Left colon (tissue), 2 donors: Measurements from ENCODE around the gene CHEK1. TPM values are rescaled to one million over a fixed set of nuclear protein-coding genes. Genes with fewer than 3 reads are reported as not detected.

Experiments used
- ATAC-seq: fragments of 200-7000 bp; cut with Tn5 transposase; one replicate; pipeline ENCODE4 v1.9.1; 2020; ENCODE audit warnings: mild to moderate bottlenecking, moderate library complexity
- DNase-seq, 2 donors: peaks; one replicate each; pipeline ENCODE4 v3.0.0-alpha.2; 2020
- intact Hi-C, 2 donors: fragments of 100-400 bp; cut with DNase I in 1 of 2; cut with micrococcal nuclease in 1 of 2; formaldehyde crosslinking; loops; one replicate each; pipeline versions ENCODE4 v1.11.2 to v1.14.0; 2022; cut with DNase I, micrococcal nuclease
- total RNA-seq, 2 donors: library from RNA; stranded (reverse); fragmentation: NEBNext Ultra II Directional; extraction: Animal tissue kit (Norgen Biotek cat#: 25700); gene quantifications; one replicate each; pipeline ENCODE4 v1.2.1, GENCODE V29; 2021
- donor health status: DM: no; HTN: no; CAD: no.
- donor health status: DM: yes; HTN: yes; CAD: no.

CHEK1 gene
- total RNA-seq, 2 donors from 2014 or later, result 6.6 to 15.0 TPM

DNA sequence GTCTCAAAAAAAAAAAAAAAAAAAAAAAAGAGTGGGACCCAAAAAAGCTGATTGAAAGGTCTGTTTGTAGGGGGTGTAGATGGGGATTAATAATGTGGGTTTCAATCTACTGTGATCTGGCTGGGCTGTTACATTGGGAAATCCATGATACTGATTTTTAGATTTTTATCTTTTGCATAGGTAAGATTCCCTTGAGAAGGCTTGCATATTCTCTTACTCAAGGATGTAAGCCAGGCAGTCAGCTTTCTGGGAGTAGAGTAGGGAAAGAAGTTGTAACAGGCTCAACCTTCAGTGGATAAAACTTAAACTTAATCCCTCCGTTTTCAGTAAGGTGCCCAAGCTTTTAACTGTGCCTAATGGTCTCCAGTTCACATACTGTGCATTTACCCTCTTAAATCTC lies 1.9 kb upstream of the CHEK1 start:
- intact Hi-C loops, result loop anchor here in 1 of 2 donors (10.0 kb wide), 1 partner anchor 262 kb away; the partner anchor contains the start of gene HYLS1
- DNase-seq (no peak), ATAC-seq (no peak)

DNA sequence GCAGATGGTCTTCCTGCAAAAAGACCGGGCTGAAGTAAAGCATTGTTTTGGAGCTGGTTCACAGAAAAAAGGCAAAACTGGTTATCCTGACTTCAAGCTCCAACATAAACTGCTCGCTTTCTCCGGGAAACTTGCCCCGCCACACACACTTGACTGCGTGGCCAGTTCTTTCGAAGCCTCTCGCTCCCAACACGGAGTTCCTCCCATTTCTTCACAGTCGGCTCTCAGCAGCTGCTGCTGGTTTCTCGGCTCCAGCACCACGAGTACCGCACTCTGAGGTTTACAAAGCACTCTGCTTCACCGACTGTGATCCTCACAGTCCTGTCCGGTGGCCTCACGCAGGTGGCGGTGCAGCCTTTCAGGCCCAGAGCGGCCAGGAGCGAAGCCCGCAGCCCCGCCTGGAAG lies 264 bp downstream of the CHEK1 start:
- DNase-seq (no peak), ATAC-seq (no peak)
- intact Hi-C loops, result loop anchor here in 1 of 2 donors (10.0 kb wide), 1 partner anchor 260 kb away; the partner anchor contains the start of gene HYLS1

- peak; percentile 84 to 92 for DNase-seq
These were observed 796 bp downstream of the CHEK1 start for GRCh38 chr11:125625630-125626287.

GRCh38 chr11:125626288-125626950 lies 1.5 kb downstream of the CHEK1 start:
- ATAC-seq (peak; percentile 48), DNase-seq (no peak)
- intact Hi-C loops, result loop anchor here in 1 of 2 donors (10.0 kb wide), 1 partner anchor 258 kb away; the partner anchor contains the start of gene HYLS1

More at GRCh38 chr11:125625630-125626287, 796 bp downstream of the CHEK1 start:
- ATAC-seq, result peak; percentile 89
- intact Hi-C loops, result loop anchor here in 1 of 2 donors (10.0 kb wide), 1 partner anchor 259 kb away; the partner anchor contains the start of gene HYLS1

- DNase-seq (no peak), ATAC-seq (no peak)
- intact Hi-C loops, result loop anchor here in 1 of 2 donors (10.0 kb wide), 1 partner anchor 257 kb away; the partner anchor contains the start of gene HYLS1
These were observed 2.4 kb downstream of the CHEK1 start for GRCh38 chr11:125627236-125627910.

DNA sequence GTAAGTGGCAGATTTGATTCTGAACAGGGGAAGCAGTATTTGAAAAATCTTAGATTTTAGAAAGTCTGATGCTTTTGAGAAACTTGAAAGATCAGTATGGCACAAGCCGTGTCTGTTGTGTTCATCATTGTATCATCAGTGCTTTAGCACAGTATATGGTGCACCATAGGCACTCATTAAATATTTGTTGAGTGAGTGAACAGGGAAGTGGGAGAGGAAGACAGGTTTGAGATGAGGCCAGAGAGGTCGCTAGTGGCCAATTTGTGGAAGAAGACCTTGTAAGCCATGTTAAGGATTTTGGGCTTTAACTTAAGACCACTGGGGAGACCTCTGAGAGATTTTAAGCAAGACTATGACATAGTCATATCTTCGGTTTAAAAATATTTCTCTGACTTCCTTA lies 12.9 kb downstream of the CHEK1 start:
- DNase-seq (no peak), ATAC-seq (peak; percentile 43)
- intact Hi-C loops, result no loop called here

DNA sequence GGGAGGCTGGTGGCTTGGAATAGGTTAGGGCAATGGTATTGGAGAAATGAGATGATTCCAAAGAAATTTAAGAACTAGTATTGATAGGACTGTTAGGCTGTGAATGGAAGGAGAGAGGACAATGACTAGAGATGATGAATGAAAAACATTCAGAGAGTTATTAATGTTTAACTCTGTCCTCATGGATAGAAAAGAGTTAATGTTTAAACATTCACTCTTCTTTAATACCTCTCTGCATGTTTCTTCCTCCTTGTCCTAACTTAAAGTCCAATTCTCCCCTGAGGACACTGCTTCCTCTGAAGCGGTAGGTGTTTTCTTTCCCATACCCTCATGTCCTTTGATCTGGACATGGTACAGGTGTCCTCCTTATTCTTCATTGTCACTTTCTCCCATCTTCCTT lies 13.4 kb downstream of the CHEK1 start:
- DNase-seq, result no peak

GRCh38 chr11:125645871-125646270 lies 20.9 kb downstream of the CHEK1 start:
- DNase-seq (no peak), ATAC-seq (no peak)
- intact Hi-C loops, result no loop called here

More for the DNA sequence above, 13.4 kb downstream of the CHEK1 start:
- intact Hi-C loops, result no loop called here
- ATAC-seq, result peak; percentile 76

DNA sequence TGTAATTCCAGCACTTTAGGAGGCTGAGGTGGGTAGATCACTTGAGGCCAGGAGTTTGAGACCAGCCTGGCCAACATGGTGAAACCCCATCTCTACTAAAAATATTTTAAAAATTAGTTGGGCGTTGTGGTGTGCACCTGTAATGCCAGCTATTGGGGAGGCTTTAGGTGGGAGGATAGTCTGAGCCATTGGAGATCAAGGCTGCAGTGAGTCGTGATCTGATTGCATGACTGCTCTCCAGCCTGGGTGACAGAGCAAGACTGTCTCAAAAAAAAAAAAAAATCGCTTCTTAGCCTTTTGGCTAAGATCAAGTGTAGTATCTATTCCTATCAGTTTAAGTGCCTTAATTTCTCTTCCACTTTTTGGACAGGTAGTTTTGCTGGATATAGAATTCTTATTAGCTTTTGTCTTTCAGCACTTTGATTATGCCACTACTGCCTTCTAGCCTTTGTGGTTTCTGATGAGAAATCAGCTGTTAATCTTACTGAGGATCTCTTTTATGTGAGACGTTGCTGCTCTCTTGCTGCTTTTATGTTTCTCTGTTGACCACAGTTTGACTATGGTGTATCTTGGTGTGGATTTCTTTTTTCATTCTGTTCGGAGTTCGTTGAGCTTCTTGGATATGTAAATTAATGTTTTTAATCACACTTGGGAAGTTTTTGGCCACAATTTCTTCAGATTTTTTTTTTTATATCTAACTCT lies 24.7 kb downstream of the CHEK1 start:
- DNase-seq, result no peak
- intact Hi-C loops, result no loop called here
- ATAC-seq, result no peak

GRCh38 chr11:125662689-125663088 lies 37.7 kb downstream of the CHEK1 start:
- intact Hi-C loops, result no loop called here
- DNase-seq, result no peak
- no peak for ATAC-seq

GRCh38 chr11:125663910-125664309 lies 38.9 kb downstream of the CHEK1 start:
- intact Hi-C loops, result no loop called here
- no peak for ATAC-seq
- no peak for DNase-seq

DNA sequence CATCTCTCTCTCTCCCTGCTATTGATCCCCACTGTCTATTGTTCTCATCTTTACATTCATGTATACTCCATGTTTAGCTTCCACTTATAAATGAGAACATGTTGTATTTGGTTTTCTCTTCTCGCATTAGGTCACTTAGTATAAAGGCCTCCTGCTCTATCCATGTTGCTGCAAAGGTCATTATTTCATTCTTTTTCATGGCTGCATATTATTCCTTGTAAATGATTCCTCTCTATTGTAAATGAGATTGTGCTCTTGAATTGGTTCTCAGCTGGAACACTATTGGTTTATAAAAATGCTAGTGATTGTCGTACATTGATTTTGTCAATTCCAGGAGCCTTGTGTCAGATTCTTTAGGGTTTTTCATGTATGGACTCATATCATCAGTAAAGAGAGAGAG lies 42.2 kb downstream of the CHEK1 start:
- no peak for DNase-seq
- no peak for ATAC-seq
- intact Hi-C loops, result no loop called here

DNA sequence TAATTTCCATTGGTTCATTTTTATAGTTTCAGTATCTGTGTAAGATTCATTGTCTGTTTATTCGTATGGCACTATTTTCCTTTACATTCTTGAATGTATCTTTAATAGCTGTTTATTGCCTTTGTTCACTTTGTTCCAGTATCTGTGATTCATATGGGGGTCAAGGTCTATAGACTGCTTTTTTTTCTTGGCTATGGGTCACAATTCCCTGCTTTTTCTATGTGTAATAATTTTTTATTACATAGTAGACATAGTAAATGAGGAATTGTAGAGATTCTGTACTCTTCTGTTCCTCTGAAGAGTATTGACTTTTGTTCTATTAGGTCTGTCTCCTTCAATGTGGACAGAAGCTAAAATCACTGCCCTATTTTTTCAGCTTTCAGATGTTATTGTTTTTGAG lies 45.2 kb downstream of the CHEK1 start:
- peak; percentile 89 for ATAC-seq
- intact Hi-C loops, result no loop called here

GRCh38 chr11:125671561-125671960 lies 46.6 kb downstream of the CHEK1 start:
- no peak for DNase-seq
- intact Hi-C loops, result no loop called here
- no peak for ATAC-seq

More for the DNA sequence above, 45.2 kb downstream of the CHEK1 start:
- DNase-seq, result no peak

DNA sequence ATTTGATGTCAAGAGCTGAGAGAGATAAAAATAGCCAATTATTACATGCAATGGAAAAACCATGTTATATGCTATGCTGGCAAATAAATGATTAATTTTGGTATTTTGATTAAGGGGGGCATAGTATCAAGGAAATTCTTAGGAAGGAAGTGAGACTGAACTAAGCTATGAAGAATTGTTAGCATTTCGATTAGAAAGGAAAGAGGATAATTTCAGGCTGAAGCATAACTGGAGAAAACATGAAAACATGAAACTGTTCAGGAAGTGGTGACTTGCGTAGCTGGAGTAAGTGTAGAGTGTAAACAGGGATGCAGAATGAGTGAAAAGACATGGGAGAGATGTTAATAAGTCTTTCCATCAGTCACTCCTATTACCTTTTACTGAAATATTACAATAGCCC lies 49.2 kb downstream of the CHEK1 start:
- intact Hi-C loops, result no loop called here
- no peak for ATAC-seq

DNA sequence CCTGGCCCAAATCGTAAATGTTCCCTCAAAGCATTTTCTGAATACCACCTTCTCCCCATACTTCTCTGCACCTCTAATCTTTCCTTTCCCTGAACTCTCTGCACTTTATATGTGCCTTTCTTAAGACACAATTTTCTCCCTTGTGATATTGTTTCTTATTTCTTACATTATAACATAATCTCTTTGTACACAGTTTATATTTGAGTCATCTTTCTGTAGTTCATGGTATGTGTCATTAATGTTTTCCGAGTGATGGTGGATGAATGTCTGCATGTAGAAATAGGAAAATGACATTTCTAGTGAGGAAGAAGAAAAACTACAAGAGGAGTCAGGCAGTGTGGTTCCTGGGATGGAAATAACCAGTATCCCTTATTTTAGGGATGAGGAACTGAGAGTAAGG lies 50.2 kb downstream of the CHEK1 start:
- no peak for DNase-seq
- intact Hi-C loops, result no loop called here
- ATAC-seq, result no peak

More for the DNA sequence above, 49.2 kb downstream of the CHEK1 start:
- DNase-seq, result no peak

GRCh38 chr11:125679397-125679796 lies 54.4 kb downstream of the CHEK1 start:
- no peak for ATAC-seq
- DNase-seq, result no peak
- intact Hi-C loops, result no loop called here

- DNase-seq, result no peak
- intact Hi-C loops, result no loop called here
- no peak for ATAC-seq
These were observed 54.9 kb downstream of the CHEK1 start for GRCh38 chr11:125679837-125680236.

DNA sequence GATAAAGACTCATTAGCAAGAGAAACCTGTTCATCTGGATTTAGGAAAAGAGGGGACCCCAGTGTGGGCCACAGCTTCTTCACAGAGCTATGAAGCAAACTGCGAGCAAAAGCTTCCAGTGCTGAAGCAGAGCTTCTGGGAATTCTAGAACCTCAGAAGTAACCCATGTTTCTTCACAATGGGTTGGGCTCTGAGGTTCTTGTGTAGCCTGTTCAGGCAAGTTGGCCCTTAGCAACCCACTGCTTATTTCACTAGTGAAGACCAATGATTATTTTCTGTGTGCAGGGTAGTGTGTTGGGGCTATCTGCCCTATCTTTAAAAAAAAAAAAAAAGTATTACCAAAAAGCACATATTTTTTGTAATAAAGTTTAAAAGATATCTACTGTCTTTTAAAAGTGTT lies 55.8 kb downstream of the CHEK1 start, which contains the start of gene ACRV1:
Gene ACRV1, minus strand, starts transcription at position 101 of the 400 bp plus-strand sequence. Its CDS starts 67 bp downstream, at position 34.
- intact Hi-C loops, result no loop called here
- ATAC-seq (no peak), DNase-seq (no peak)
